H1 (cell line): ENCODE data around the gene FARS2. TPM values are rescaled to one million over a fixed set of nuclear protein-coding genes. Genes with fewer than 3 reads are reported as not detected.

ENCODE experiments used
- BRCA1 ChIP-seq: IDR thresholded peaks from 2 replicates; pipeline ENCODE4 v1.6.1; 2012; ENCODE audit warnings: low read depth, low read length, improper control_type of control experiment
- GTF2F1 ChIP-seq: IDR thresholded peaks from 2 replicates; pipeline ENCODE4 v1.6.1; 2012; ENCODE audit warnings: low read depth, low read length, improper control_type of control experiment, borderline replicate concordance
- KDM1A ChIP-seq: fragments of 200-600, 300-600 bp; sonication (generic); IDR thresholded peaks from 2 replicates; pipeline ENCODE4 v1.7.1; 2016; ENCODE audit warnings: mild to moderate bottlenecking, low read length, borderline replicate concordance
- NRF1 ChIP-seq: IDR thresholded peaks from 2 replicates; pipeline ENCODE4 v1.6.1; 2011; ENCODE audit warnings: mild to moderate bottlenecking, low read depth, low read length, improper control_type of control experiment
- POLR2A ChIP-seq, 2 experiments: IDR thresholded peaks; 1 replicate in 1 of 2; 2 replicates in 1 of 2; pipeline ENCODE4 v1.6.1; 2011; ENCODE audit warnings: low read depth in 2 of 2, low read length in 2 of 2, mild to moderate bottlenecking in 2 of 2; ENCODE audit errors: control extremely low read depth in 1 of 2
- RNF2 ChIP-seq: fragments of 200-900, 300-1000 bp; sonication (generic); IDR thresholded peaks from 2 replicates; pipeline ENCODE4 v1.7.1; 2016; ENCODE audit warnings: borderline replicate concordance, low read depth, mild to moderate bottlenecking, antibody characterized with exemption, low read length; ENCODE audit not compliant: poor library complexity, severe bottlenecking; ENCODE audit errors: missing control alignments
- polyA plus RNA-seq, 7 experiments: library from polyadenylated mRNA; depleted of rRNA in 3 of 7; stranded (reverse) in 5 of 7; unstranded in 2 of 7; fragments of >200 nt in 5 of 7; fragments of 200-250 nt in 2 of 7; gene quantifications; 1 replicate in 5 of 7; 2 replicates in 1 of 7; 4 replicates in 1 of 7; pipeline versions ENCODE4 v1.2.1 to v1.2.3, GENCODE V29; 2011 to 2013; ENCODE audit warnings: missing spikeins in 2 of 7, mixed read lengths in 2 of 7
- total RNA-seq: library from RNA; stranded (reverse); fragmentation: NEBNext Ultra II Directional; extraction: Animal tissue kit (Norgen Biotek cat#: 25700); gene quantifications from 2 replicates; pipeline ENCODE4 v1.2.1, GENCODE V29; 2021

Gene FARS2
- total and polyA plus RNA-seq, 2 of the 8 experiments (the other 6 are each of a cell fraction or from before 2014, with no cell fraction given): 11.7 to 14.4 TPM

- TF ChIP-seq BRCA1: no peak
- no peak for TF ChIP-seq RNF2
- no peak for TF ChIP-seq NRF1
- TF ChIP-seq KDM1A: no peak
- TF ChIP-seq POLR2A (IDR thresholded peaks at IDR 0.05; ENCODE audit: control extremely low read depth in 1 of 2, low read depth in 2 of 2, low read length in 2 of 2): no peak
- TF ChIP-seq GTF2F1: no peak
Measured at GRCh38 chr6:5705252-5705651, 443.9 kb downstream of the FARS2 start (continued).
